Small intestine (tissue), 7 donors: Measurements from ENCODE around the gene NANOS2. TPM values are rescaled to one million over a fixed set of nuclear protein-coding genes. Genes with fewer than 3 reads are reported as not detected.

ENCODE experiments used
- DNase-seq, 2 donors: peaks; one replicate each; pipeline versions ENCODE4 v3.0.0 to v3.0.0-alpha.2; 2013
- FAIRE-seq: peaks from 2 replicates; lab custom pipeline; 2012; peaks lifted over from hg19 to GRCh38; lab: Jason Lieb, UNC
- H3K27ac ChIP-seq, 3 donors: one replicate each; pipeline ENCODE4 v1.5.1; 2013; ENCODE audit warnings: low read length in 2 of 3, mild to moderate bottlenecking in 2 of 3, control low read depth in 1 of 3, inconsistent platforms in 1 of 3, low read depth in 1 of 3, moderate library complexity in 1 of 3
- H3K27me3 ChIP-seq, 3 donors: one replicate each; pipeline ENCODE4 v1.6.1; 2013; ENCODE audit warnings: low read length in 3 of 3, inconsistent platforms in 1 of 3; ENCODE audit not compliant: control insufficient read depth in 3 of 3, insufficient read depth in 3 of 3
- H3K36me3 ChIP-seq, 3 donors: one replicate each; pipeline ENCODE4 v1.6.1; 2013; ENCODE audit warnings: low read length in 3 of 3, inconsistent platforms in 1 of 3, low read depth in 1 of 3, mild to moderate bottlenecking in 1 of 3, moderate library complexity in 1 of 3; ENCODE audit not compliant: control insufficient read depth in 3 of 3, insufficient read depth in 2 of 3
- H3K4me1 ChIP-seq, 3 donors: one replicate each; pipeline ENCODE4 v1.6.1; 2013; ENCODE audit warnings: low read length in 2 of 3, inconsistent platforms in 1 of 3, low read depth in 1 of 3, mild to moderate bottlenecking in 1 of 3, moderate library complexity in 1 of 3; ENCODE audit not compliant: control insufficient read depth in 3 of 3, insufficient read depth in 2 of 3
- H3K4me3 ChIP-seq, 3 donors: one replicate each; pipeline ENCODE4 v1.5.1; 2013; ENCODE audit warnings: low read length in 3 of 3, control low read depth in 1 of 3, inconsistent platforms in 1 of 3, low read depth in 1 of 3, mild to moderate bottlenecking in 1 of 3, moderate library complexity in 1 of 3
- H3K9me3 ChIP-seq, 2 donors: one replicate each; pipeline ENCODE4 v1.6.1; 2013; ENCODE audit warnings: low read depth in 1 of 2, low read length in 1 of 2; ENCODE audit not compliant: control insufficient read depth in 2 of 2, insufficient read depth in 1 of 2
- WGBS, 3 donors: extraction: QIAGEN DNeasy Blood & Tissue Kit; methylation state at CpG; one replicate each; pipeline ENCODE4 v1.1.7; 2013; 5-methylcytosine and 5-hydroxymethylcytosine counted together
- polyA plus RNA-seq, 4 donors: library from polyadenylated mRNA; stranded (reverse) in 3 of 4; unstranded in 1 of 4; fragments of 200-250 nt in 3 of 4; fragments of 120-200 nt in 1 of 4; gene quantifications; one replicate each; pipeline versions ENCODE4 v1.2.1 to v1.2.3, GENCODE V29; 2013
- donor health status: healthy with polysubstance abuse.
- donor health status: control.
- donor health status: control.
- donor health status: Bipolar disorder and iron deficiency.
- donor health status: healthy.

The NANOS2 gene
- polyA plus RNA-seq, 4 donors = not detected

GRCh38 chr19:45902651-45903625 lies 11.6 kb downstream of the NANOS2 start:
- Histone ChIP-seq H3K27me3 (no peaks in the 10 kb centered on the region), H3K4me1 (peaks cover 0 to 8% (median 0%) of the 10 kb centered on the region in 3 donors), H3K9me3 (no peaks in the 10 kb centered on the region), H3K36me3 (peaks cover 0 to 19% (median 3%) of the 10 kb centered on the region in 3 donors), H3K4me3 (peak overlapping the region; percentile 73 to 83 (median 77)), H3K27ac (peak overlapping the region; percentile 51 to 78 (median 58))
- FAIRE-seq (no peak), DNase-seq (peak; percentile 99 to 100)
- 1 to 2% (median 1%) methylated on average over 62 to 73 of the region's 73 CpGs for WGBS, 3 donors

GRCh38 chr19:45901912-45902650 lies 12.5 kb downstream of the NANOS2 start, which contains the start of gene MYPOP:
TSS of gene MYPOP (minus strand) at chr19:45902613. CDS start at chr19:45901773, 840 bp downstream.
- H3K36me3 ChIP-seq = peaks cover 0 to 27% (median 3%) of the 10 kb centered on the region in 3 donors
- H3K27ac ChIP-seq = peak within 1 kb of the TSS; percentile 58 to 78 (median 68)
- no peaks in the 10 kb centered on the region for H3K9me3 ChIP-seq
- FAIRE-seq (no peak), DNase-seq (no peak)
- H3K4me1 ChIP-seq = peaks cover 0 to 8% (median 0%) of the 10 kb centered on the region in 3 donors
- no peaks in the 10 kb centered on the region for H3K27me3 ChIP-seq
- 0 to 1% (median 0%) methylated on average over 35 to 47 of the region's 47 CpGs for WGBS, 3 donors
- peak within 1 kb of the TSS; percentile 73 to 83 (median 77) for H3K4me3 ChIP-seq

GRCh38 chr19:45901432-45901911 lies 13.1 kb downstream of the NANOS2 start:
- H3K9me3 ChIP-seq = no peaks in the 10 kb centered on the region
- WGBS, 3 donors = 5 to 10% (median 9%) methylated on average over 55 to 69 of the region's 69 CpGs
- peaks cover 0 to 30% (median 3%) of the 10 kb centered on the region in 3 donors for H3K36me3 ChIP-seq
- FAIRE-seq = no peak
- DNase-seq = peak in 1 of 2 donors; percentile 77
- H3K4me3 ChIP-seq = peak overlapping the region; percentile 73 to 83 (median 77)
- peaks cover 0 to 8% (median 0%) of the 10 kb centered on the region in 3 donors for H3K4me1 ChIP-seq
- no peaks in the 10 kb centered on the region for H3K27me3 ChIP-seq
- no peak overlapping the region for H3K27ac ChIP-seq

GRCh38 chr19:45900738-45901431 lies 13.7 kb downstream of the NANOS2 start:
- peak overlapping the region; percentile 73 to 83 (median 77) for H3K4me3 ChIP-seq
- peaks cover 0 to 12% (median 0%) of the 10 kb centered on the region in 3 donors for H3K4me1 ChIP-seq
- no peaks in the 10 kb centered on the region for H3K27me3 ChIP-seq
- H3K9me3 ChIP-seq = no peaks in the 10 kb centered on the region
- 58 to 64% (median 64%) methylated on average over 17 to 22 of the region's 22 CpGs for WGBS, 3 donors
- no peak overlapping the region for H3K27ac ChIP-seq
- peaks cover 0 to 34% (median 3%) of the 10 kb centered on the region in 3 donors for H3K36me3 ChIP-seq
- no peak for FAIRE-seq
- peak in 1 of 2 donors; percentile 44 for DNase-seq

GRCh38 chr19:45899919-45900589 lies 14.5 kb downstream of the NANOS2 start:
- Histone ChIP-seq H3K27ac (no peak overlapping the region), H3K4me3 (no peak overlapping the region), H3K9me3 (no peaks in the 10 kb centered on the region), H3K36me3 (peaks cover 0 to 43% (median 4%) of the 10 kb centered on the region in 3 donors), H3K4me1 (peaks cover 0 to 21% (median 0%) of the 10 kb centered on the region in 3 donors), H3K27me3 (no peaks in the 10 kb centered on the region)
- DNase-seq (no peak), FAIRE-seq (no peak)
- WGBS, 3 donors = 89 to 96% (median 95%) methylated on average over 4 of the region's 4 CpGs

- Histone ChIP-seq H3K4me1 (peaks cover 0 to 28% (median 0%) of the 10 kb centered on the region in 3 donors), H3K27me3 (no peaks in the 10 kb centered on the region), H3K9me3 (no peaks in the 10 kb centered on the region), H3K4me3 (no peak overlapping the region), H3K27ac (no peak overlapping the region), H3K36me3 (peaks cover 0 to 51% (median 5%) of the 10 kb centered on the region in 3 donors)
- FAIRE-seq = no peak
- whole genome bisulfite sequencing, 3 donors = 90 to 97% (median 96%) methylated on average over 5 to 7 of the region's 7 CpGs
- DNase-seq = no peak
These were observed 15.3 kb downstream of the NANOS2 start for GRCh38 chr19:45899253-45899652.

GRCh38 chr19:45897261-45897812 lies 17.2 kb downstream of the NANOS2 start:
- H3K36me3 ChIP-seq = peaks cover 0 to 57% (median 5%) of the 10 kb centered on the region in 3 donors
- FAIRE-seq (no peak), DNase-seq (no peak)
- no peaks in the 10 kb centered on the region for H3K9me3 ChIP-seq
- peaks cover 0 to 26% (median 0%) of the 10 kb centered on the region in 3 donors for H3K4me1 ChIP-seq
- H3K27me3 ChIP-seq = no peaks in the 10 kb centered on the region
- no peak overlapping the region for H3K4me3 ChIP-seq
- 84 to 92% (median 88%) methylated on average over 8 of the region's 8 CpGs for WGBS, 3 donors
- no peak overlapping the region for H3K27ac ChIP-seq
